GM12891 (cell line): Measurements from ENCODE around the gene CA9.

Experiments used
- DNase-seq: peaks from one replicate; pipeline ENCODE4 v3.0.0; 2011; ENCODE audit warnings: low spot score; ENCODE audit not compliant: insufficient read length
- FAIRE-seq: peaks from 2 replicates; lab custom pipeline; 2011; peaks lifted over from hg19 to GRCh38; lab: Jason Lieb, UNC
- PAX5 ChIP-seq: IDR thresholded peaks from 2 replicates; pipeline ENCODE4 v1.6.1; 2011; ENCODE audit warnings: low read length, moderate library complexity, mild to moderate bottlenecking; ENCODE audit not compliant: insufficient read depth, severe bottlenecking
- POLR2A ChIP-seq: IDR thresholded peaks from 2 replicates; pipeline ENCODE4 v1.6.1; 2011; ENCODE audit warnings: low read depth, low read length, control low read depth
- POLR2AphosphoS5 ChIP-seq: IDR thresholded peaks from 2 replicates; pipeline ENCODE4 v1.6.1; 2011; ENCODE audit warnings: low read depth, low read length, control low read depth
- POU2F2 ChIP-seq: IDR thresholded peaks from 2 replicates; pipeline ENCODE4 v1.6.1; 2011; ENCODE audit warnings: low read depth, mild to moderate bottlenecking, control low read depth, low read length, moderate library complexity
- SPI1 ChIP-seq: IDR thresholded peaks from 2 replicates; pipeline ENCODE4 v1.6.1; 2011; ENCODE audit warnings: low read depth, low read length, control low read depth
- TAF1 ChIP-seq: IDR thresholded peaks from 2 replicates; pipeline ENCODE4 v1.6.1; 2011; ENCODE audit warnings: low read depth, low read length, control low read depth

Gene CA9

DNA sequence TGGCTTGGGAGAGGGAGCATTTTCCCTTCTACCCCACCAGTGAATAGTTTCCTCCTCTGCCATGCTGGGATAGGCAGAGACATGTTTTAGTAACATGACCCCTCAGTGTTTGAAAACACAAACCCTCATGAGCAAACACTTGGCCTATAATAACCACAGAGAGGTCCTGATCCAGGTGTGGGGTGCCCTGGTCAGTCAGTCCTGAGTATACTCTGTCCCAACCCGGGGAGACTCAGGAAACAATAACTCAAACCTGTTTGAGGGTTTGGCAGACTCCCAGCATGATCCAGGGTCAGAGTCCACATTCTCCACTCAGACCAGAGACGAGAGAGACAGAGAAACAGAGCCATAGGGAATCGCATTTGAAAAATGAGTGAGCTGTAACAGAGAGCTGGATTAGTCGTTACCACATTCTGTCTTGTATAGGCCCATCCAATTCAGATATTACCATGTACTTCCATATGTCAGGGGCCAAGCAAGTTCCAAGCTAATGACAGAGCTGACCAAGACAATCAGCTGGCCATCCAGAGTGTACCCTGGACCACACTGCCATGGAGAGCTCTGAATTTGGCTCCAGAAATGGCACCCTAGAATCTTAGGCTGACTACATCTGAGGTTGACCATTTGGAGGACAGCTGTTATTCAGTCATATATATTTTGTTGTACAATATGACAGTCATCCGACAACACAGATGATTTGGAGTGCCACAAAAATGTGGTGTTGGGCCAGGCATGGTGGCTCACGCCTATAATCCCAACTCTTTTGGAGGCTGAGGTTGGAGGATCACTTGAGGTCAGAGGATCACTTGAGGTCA is 4.2 kb upstream of the CA9 start:
- TF ChIP-seq POLR2A (no peak), TAF1 (no peak), POU2F2 (no peak), SPI1 (no peak)
- DNase-seq (no peak), FAIRE-seq (no peak)

DNA sequence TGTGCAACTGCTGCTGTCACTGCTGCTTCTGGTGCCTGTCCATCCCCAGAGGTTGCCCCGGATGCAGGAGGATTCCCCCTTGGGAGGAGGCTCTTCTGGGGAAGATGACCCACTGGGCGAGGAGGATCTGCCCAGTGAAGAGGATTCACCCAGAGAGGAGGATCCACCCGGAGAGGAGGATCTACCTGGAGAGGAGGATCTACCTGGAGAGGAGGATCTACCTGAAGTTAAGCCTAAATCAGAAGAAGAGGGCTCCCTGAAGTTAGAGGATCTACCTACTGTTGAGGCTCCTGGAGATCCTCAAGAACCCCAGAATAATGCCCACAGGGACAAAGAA is 265 bp downstream of the CA9 start:
- DNase-seq = no peak
- no peak for TF ChIP-seq SPI1
- no peak for FAIRE-seq

DNA sequence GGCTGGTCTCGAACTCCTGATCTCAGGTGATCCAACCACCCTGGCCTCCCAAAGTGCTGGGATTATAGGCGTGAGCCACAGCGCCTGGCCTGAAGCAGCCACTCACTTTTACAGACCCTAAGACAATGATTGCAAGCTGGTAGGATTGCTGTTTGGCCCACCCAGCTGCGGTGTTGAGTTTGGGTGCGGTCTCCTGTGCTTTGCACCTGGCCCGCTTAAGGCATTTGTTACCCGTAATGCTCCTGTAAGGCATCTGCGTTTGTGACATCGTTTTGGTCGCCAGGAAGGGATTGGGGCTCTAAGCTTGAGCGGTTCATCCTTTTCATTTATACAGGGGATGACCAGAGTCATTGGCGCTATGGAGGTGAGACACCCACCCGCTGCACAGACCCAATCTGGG is 1.5 kb downstream of the CA9 start:
- TF ChIP-seq POLR2AphosphoS5 (no peak), POU2F2 (no peak), TAF1 (no peak), SPI1 (no peak), PAX5 (no peak), POLR2A (no peak)

DNA sequence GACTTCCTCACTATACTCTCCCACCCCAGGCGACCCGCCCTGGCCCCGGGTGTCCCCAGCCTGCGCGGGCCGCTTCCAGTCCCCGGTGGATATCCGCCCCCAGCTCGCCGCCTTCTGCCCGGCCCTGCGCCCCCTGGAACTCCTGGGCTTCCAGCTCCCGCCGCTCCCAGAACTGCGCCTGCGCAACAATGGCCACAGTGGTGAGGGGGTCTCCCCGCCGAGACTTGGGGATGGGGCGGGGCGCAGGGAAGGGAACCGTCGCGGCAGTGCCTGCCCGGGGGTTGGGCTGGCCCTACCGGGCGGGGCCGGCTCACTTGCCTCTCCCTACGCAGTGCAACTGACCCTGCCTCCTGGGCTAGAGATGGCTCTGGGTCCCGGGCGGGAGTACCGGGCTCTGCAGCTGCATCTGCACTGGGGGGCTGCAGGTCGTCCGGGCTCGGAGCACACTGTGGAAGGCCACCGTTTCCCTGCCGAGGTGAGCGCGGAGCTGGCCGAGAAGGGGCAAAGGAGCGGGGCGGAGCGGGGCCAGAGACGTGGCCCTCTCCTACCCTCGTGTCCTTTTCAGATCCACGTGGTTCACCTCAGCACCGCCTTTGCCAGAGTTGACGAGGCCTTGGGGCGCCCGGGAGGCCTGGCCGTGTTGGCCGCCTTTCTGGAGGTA is 2.1 kb downstream of the CA9 start:
- FAIRE-seq (no peak), DNase-seq (no peak)
- TF ChIP-seq POU2F2 (no peak), POLR2AphosphoS5 (no peak), TAF1 (no peak), SPI1 (no peak), PAX5 (no peak)

More for the DNA sequence above, 1.5 kb downstream of the CA9 start:
- FAIRE-seq (no peak), DNase-seq (no peak)

DNA sequence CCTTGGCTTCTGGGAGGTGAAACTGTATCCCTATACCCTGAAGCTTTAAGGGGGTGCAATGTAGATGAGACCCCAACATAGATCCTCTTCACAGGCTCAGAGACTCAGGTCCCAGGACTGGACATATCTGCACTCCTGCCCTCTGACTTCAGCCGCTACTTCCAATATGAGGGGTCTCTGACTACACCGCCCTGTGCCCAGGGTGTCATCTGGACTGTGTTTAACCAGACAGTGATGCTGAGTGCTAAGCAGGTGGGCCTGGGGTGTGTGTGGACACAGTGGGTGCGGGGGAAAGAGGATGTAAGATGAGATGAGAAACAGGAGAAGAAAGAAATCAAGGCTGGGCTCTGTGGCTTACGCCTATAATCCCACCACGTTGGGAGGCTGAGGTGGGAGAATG is 5.4 kb downstream of the CA9 start:
- no peak for DNase-seq
- no peak for FAIRE-seq
- TF ChIP-seq POLR2A (no peak), POU2F2 (no peak), TAF1 (no peak), SPI1 (no peak), PAX5 (no peak), POLR2AphosphoS5 (no peak)

DNA sequence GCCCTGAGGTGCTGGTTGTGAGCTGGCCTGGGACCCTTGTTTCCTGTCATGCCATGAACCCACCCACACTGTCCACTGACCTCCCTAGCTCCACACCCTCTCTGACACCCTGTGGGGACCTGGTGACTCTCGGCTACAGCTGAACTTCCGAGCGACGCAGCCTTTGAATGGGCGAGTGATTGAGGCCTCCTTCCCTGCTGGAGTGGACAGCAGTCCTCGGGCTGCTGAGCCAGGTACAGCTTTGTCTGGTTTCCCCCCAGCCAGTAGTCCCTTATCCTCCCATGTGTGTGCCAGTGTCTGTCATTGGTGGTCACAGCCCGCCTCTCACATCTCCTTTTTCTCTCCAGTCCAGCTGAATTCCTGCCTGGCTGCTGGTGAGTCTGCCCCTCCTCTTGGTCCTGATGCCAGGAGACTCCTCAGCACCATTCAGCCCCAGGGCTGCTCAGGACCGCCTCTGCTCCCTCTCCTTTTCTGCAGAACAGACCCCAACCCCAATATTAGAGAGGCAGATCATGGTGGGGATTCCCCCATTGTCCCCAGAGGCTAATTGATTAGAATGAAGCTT is 6.1 kb downstream of the CA9 start:
- peak; percentile 31 for FAIRE-seq
- no peak for DNase-seq

DNA sequence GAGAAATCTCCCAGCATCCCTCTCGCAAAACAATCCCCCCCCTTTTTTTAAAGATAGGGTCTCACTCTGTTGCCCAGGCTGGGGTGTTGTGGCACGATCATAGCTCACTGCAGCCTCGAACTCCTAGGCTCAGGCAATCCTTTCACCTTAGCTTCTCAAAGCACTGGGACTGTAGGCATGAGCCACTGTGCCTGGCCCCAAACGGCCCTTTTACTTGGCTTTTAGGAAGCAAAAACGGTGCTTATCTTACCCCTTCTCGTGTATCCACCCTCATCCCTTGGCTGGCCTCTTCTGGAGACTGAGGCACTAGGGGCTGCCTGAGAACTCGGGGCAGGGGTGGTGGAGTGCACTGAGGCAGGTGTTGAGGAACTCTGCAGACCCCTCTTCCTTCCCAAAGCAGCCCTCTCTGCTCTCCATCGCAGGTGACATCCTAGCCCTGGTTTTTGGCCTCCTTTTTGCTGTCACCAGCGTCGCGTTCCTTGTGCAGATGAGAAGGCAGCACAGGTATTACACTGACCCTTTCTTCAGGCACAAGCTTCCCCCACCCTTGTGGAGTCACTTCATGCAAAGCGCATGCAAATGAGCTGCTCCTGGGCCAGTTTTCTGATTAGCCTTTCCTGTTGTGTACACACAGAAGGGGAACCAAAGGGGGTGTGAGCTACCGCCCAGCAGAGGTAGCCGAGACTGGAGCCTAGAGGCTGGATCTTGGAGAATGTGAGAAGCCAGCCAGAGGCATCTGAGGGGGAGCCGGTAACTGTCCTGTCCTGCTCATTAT is 6.8 kb downstream of the CA9 start:
- DNase-seq = peak; percentile 54
- peak; percentile 92 for FAIRE-seq
- TF ChIP-seq POLR2A = no peak
- TF ChIP-seq SPI1 = no peak
- no peak for TF ChIP-seq TAF1
- peak; percentile 98 for TF ChIP-seq POU2F2

More for the DNA sequence above, 6.1 kb downstream of the CA9 start:
- TF ChIP-seq POU2F2 (no peak), SPI1 (no peak), POLR2A (no peak), PAX5 (no peak), POLR2AphosphoS5 (no peak), TAF1 (no peak)

DNA sequence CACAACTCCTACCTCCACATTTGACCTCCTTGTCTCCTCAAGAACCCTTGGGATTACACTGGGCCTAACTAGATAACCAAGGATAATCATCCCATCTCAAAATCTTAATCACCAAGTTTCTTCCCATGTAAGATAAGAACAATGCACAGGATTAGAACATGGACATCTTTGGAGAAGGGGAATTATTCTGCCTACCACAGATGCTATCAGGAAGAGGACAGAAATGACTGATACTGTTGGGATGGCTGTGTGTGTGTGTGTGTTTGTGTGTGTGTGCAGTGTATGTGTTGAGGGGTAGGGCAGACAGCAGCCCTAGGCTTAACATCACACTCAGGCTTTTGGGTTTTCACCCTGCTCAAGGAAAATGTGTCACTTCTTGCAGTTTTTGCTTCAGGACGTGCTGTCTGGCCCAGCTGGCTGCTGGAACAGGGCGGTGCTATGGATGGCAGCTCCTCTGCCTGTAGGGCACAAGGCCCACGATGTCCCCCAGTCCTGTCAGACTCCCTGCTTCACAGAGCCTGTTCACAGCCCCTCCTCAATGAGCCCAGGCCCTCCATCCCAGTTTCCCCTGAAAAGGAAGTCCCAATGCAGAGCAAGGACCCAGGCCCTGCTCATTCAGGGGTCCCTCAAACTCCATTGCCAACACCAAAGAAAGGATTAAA is 7.7 kb downstream of the CA9 start:
- DNase-seq (no peak), FAIRE-seq (peak; percentile 81)
- TF ChIP-seq SPI1 (no peak), TAF1 (no peak), PAX5 (no peak), POLR2AphosphoS5 (no peak; the same call in 1 of the 2 replicates), POLR2A (no peak), POU2F2 (no peak; the same call in 1 of the 2 replicates)

DNA sequence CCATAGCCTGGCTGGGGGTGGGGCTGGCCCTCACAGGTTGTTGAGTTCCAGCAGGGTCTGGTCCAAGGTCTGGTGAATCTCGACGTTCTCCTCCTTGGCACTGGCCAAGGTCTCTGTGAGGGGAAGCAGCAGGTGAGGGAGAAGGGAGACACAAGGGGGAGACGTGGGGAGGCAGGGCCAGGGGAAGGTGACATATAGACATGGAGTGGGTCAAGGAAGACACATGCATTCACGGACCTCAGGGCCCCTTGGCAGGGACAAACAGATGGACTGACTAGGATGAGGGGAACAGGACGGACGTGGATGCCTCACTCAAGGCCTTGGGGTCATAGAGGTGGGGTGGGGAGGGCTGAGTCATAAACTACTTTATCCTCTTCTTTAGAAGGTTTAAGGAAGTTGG is 8.3 kb downstream of the CA9 start:
- TF ChIP-seq POU2F2 (no peak), POLR2A (0 out of 2 replicates have a peak, but pooled peaks have one; percentile 17)
- no peak for FAIRE-seq
- DNase-seq = no peak
